SH-SY5Y (cell line): ENCODE measurements around the gene DOK4.

Experiments
- GATA2 ChIP-seq: IDR thresholded peaks from 2 replicates; pipeline ENCODE4 v1.6.1; 2011; ENCODE audit warnings: mild to moderate bottlenecking, low read depth, low read length
- GATA3 ChIP-seq: IDR thresholded peaks from 2 replicates; pipeline ENCODE4 v1.6.1; 2011; ENCODE audit warnings: low read depth, mild to moderate bottlenecking, low read length, moderate library complexity

Gene DOK4

DNA sequence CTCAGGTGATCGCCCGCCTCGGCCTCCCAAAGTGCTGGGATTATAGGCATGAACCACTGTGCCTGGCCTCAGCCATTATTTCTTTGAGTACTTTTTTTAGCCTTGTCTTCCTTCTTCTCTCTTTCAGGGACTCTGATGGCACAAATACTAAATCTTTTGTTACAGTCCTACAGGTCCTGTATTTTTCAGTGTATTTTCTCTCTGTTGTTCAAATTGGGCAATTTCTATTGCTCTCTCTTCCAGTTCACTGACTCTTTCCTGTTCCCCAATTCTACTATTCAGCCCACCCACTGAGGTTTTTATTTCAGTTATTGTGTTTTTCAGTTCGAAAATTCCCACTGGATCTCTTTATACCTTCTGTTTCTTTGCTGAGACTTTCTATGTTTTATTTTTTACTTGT lies 7.5 kb upstream of the DOK4 start:
- TF ChIP-seq GATA3 (no peak), GATA2 (no peak)

DNA sequence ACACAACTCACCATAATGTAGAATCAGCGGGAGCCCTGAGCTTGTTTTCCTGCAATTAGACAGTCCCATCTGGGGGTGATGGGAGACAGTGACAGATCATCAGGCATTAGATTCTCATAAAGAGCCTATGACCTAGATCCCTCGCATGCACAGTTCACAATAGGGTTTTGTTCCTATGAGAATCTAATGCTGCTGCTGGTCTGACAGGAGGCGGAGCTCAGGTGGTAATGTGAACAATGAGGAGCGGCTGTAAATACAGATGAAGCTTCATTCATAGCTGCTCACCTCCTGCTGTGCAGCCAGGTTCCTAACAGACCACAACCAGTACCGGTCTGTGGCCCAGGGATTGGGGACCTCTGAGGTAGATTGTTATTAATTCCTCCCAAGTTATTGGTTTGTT lies 2.9 kb upstream of the DOK4 start:
- TF ChIP-seq GATA3 = no peak
- TF ChIP-seq GATA2 = no peak

- TF ChIP-seq GATA2 (no peak), GATA3 (no peak)
Observed at GRCh38 chr16:57486858-57487834, 853 bp upstream of the DOK4 start.

DNA sequence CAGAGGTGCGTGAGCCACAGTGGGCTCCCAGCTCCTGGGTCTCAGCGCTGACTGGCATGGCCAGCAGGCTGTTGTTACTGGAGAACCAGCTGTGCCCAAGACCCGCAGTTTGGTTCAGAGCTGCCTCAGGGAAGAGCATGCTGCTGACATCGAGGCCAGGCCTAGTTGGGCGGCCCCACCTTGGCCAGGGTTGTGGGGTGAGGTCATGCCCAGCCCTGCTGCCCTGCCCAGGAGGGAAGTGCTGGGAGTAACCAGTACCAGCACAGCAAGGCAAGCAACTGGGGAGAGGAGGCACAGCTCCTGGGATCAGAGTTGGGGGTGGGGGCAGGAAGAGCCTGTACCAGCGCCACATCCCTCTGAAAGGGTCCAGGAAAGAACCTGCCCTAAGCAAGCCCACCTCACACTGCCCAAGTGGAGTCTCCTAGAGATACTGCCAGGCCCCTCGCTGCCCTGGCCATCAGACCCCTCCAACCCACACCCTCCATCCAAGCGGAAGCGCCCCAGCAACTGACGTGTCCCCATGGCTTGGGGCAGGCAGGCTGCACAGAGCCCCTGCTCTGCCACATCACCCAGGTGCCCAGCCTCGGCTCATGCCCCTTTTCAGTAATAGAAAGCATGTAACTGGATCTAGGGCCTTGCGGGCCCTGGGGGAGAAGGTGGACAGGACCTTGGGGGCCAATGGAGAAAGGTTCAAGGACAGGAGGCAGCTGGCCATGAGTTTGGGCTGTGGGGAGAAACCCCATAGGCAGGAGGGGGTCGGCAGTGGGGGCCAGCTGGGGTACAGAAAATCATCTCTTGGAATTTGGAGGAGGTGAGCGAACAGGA lies 990 bp downstream of the DOK4 start:
- TF ChIP-seq GATA2 = no peak
- TF ChIP-seq GATA3 = no peak

DNA sequence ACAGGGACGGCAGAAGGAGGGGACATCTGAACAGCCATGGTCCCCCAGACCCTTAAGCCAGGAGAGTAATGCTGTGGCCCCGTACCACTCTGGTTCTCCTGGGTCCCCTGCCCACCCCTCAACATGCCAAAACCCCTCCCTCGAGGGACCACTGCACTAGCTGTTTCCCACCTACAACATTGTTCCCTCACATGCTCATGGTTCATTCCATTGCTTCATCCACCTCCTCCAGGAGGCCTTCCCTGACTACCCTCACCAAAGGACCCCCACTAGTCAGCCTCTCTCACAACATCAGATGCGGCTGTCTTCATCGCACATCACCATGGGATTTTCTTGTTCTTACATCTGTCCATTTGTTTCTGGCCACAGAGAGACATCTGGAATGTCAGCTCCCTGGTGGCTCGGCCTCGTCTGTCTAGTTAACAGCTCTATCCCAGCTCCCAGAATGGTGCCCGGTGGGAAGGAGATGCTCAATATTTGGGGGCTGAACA lies 1.7 kb downstream of the DOK4 start:
- no peak for TF ChIP-seq GATA2

DNA sequence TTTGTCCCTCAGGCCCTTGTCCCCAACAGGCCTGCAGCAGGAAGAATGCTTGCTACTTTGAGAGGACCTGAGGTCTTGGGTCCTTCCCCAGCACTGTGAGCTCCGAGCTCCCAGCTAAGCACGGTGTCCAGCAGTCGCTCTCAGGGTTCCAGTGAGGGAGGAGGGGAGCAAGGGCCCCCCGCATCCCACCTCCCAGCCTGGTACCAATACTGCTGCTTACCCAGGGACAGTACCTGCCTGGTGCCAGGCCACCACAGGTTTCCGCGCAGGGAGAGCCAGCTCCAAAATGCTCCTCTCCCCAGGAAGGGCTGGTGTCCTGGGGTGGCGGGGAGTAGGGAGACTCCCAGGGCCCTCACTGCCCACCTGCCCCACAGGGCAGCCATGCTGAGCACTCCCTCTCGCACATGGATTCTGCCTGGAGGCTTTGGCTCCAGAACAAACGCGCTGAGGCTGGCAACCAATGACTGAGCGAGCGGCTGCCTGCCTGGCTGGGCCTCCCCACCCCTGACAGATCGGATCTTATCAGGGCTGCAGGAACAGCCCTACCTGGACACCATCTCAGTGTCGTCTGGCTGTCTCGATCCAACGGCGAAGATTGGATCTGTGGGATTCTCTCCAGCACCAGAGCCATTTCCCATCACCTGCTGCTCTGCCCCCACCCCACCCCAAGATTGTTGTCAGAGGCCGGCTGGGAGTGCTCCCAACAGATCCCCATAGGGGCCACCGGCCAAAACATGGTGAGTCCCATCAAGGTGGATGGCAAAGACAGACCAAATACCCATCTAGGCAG lies 2.4 kb downstream of the DOK4 start:
- TF ChIP-seq GATA3 (no peak), GATA2 (peak; percentile 99)

DNA sequence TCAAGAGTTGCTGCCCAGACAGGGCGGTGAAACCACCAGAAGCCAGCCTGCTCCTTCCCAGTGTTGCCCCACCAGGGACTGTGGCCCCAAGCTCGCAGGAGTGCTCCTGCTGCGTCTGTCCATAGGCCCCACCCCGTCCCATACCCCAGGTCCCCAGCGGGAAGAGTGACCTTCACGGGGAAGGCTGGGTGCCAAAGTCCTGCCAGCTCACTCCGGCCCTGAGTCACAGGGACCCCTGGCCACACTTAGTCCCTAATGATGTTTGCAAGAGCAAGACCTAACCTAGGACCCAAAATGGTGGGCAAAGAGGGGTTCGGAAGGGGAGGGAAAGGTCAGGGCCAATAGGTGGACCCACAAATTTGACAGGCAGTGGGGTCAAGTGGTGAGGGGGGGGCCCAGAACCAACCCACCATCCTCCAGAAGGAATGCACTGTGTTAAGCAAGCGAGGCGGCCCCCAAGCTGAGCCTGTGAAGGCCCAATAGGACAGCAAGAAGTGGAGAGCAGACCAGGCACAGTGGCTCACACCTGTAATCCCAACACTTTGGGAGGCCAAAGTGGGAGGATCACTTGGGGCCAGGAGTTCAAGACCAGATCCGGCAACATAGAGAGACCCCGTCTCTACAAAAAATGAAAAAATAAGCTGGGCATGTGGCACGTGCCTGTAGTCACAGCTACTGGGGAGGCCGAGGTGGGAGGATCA lies 3.3 kb downstream of the DOK4 start:
- no peak for TF ChIP-seq GATA2
- TF ChIP-seq GATA3 = no peak

GRCh38 chr16:57481421-57481820 lies 4.9 kb downstream of the DOK4 start:
- TF ChIP-seq GATA2 (no peak), GATA3 (no peak)

GRCh38 chr16:57480754-57481230 lies 5.5 kb downstream of the DOK4 start:
- TF ChIP-seq GATA3 (no peak), GATA2 (no peak)

DNA sequence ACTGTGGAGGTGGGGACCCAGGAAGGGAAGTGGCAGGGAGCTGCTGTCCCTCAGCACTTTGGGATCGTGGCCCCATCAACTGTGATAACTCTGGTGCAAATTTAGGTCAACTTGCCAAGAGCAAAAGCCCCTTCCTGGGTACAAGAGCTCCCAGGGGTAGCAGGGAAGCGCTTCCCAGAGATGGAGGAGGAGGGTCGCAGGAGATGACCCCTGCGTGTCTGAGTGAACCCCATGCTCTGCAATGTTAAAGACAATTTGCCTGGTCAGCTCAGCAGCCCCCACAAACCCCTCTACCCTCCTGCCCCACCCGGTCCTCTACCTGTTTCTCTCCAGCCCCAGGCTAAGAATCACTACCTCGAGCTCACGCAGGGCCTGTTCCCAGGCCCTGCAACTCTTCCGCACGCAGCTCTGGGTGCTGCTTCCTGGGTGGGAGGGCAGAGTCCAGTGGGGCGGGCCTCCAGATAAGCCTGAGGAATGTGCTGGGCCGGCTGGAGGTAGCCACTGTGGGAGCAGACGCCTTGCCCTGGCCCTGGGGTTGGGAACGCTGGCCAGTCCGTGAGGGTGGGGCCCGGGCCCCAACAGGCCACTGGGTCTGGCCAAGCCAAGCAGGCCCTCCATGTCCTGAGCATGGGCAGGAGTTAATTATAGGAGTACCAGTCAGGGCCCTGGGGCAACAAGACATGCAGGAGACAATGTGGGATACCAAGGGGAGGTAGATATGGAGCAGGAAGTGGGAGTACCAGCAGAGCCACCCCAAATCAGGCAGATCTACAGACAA lies 6.1 kb downstream of the DOK4 start:
- TF ChIP-seq GATA3 = no peak
- TF ChIP-seq GATA2 = no peak

- TF ChIP-seq GATA2 (no peak), GATA3 (no peak)
Observed at GRCh38 chr16:57479205-57479975, 6.9 kb downstream of the DOK4 start.
